ENCODE measurements around the gene MYO5B.
A peak's percentile ranks its signal among the peaks of the same experiment; 100 is the strongest.
"Not testable (repeated sequence)": the region's sequence is repeated elsewhere in the genome, so short reads cannot be mapped to it uniquely, and the experiment has no call there.

MYO5B gene

DNA sequence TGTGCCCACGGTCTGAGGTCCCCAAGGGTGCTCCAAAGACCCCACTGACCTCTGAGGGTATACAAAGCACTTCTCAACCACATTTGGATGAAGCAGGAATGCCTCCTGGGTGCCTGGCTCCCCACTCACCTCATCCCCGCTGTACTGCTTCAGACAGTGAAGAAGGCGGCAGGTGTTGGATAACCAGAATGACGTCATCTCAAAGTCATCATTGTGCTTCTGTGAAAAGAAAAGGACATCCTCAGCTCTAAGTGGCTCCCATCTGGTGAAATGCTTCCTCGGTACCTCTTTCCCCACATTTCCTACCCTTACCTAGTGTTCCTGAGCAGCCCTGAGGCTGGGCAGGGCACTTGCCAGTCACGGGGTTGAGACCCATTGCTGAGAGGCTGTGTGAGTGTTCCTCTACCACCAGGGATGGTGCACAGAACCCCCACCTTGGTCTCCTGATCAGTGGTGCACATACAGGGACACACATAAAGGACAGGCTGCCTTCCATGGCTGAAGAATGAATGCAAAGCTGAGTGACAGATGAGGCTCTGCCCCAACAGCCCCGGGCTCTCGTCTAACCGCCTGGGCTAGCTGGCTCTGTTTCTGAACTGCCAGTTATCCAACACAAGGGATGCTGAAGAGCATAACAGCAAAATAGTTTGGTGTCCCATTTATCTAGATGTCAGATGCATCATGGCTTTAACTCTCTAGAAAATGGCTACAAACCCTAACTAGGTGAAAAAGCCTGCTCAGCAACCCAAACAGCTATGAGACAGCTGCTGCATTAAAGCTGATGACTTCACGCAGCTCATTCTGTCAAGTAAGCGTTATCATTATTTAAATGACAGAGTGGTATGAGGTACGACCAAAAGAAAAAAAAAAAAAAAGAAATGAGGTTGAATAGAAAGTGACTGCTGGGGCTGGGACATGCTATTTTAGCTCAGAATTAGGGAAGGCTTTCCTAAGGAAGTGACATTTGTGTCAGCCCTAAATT, 353.4 kb downstream of the MYO5B start:
- DNase-seq (ENCODE audit: low spot score) = no peak
- no peak for FAIRE-seq

GRCh38 chr18:49839012-49839411, 355.9 kb downstream of the MYO5B start:
- DNase-seq (ENCODE audit: low spot score) (peak; percentile 75), FAIRE-seq (peak; percentile 39)

GRCh38 chr18:49838381-49838780, 356.6 kb downstream of the MYO5B start:
- DNase-seq (ENCODE audit: low spot score) = no peak
- no peak for FAIRE-seq

DNA sequence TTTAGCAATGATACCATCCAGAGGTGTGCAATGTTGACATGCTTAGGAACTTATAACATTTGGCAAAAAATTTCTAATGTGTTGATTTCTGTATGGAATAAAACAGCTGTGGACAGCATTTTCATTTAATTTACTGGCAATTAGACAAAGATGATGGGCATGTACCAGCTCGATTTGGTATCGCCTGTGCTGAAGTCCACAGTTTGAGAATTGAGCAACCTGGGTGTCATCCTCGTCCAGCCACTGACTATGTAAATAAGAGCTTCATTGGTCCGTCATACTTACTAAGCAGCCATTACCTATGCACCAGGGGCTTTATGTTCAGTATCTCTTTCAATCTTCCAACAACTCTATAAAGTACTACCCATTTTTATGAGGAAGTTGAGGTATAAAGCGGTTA, 357.1 kb downstream of the MYO5B start:
- DNase-seq (ENCODE audit: low spot score) = no peak
- no peak for FAIRE-seq

DNA sequence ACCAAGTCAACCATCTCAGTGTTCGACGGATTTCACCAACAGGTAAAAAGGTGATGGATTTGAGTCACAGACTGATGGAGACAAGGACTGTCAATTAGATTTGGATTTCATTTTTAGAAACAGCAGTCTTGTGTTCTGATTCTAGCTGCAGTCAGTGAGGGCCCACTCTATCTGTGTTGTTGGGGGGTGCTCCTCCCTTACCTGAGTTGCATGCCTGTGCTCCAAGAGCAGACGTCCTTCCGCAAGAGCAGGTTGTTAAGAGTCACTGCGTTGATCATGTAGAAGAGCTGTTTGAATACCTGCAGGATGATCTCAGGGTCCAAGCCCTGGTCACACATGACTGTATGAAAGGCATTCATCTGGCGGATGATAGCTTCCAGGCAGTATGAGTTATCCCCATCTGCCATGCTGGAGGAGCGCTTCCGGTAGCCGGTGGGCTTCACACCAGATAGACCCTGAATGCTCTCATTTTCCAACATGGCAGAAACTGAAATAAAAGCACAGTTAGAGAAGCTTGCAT, 357.6 kb downstream of the MYO5B start:
- not testable (repeated sequence) for DNase-seq (ENCODE audit: low spot score); FAIRE-seq

- FAIRE-seq (no peak), DNase-seq (ENCODE audit: low spot score) (no peak)
Measured at GRCh38 chr18:49835405-49835804, 359.5 kb downstream of the MYO5B start.

GRCh38 chr18:49834258-49834657, 360.7 kb downstream of the MYO5B start:
- no peak for FAIRE-seq
- DNase-seq (ENCODE audit: low spot score) = no peak

DNA sequence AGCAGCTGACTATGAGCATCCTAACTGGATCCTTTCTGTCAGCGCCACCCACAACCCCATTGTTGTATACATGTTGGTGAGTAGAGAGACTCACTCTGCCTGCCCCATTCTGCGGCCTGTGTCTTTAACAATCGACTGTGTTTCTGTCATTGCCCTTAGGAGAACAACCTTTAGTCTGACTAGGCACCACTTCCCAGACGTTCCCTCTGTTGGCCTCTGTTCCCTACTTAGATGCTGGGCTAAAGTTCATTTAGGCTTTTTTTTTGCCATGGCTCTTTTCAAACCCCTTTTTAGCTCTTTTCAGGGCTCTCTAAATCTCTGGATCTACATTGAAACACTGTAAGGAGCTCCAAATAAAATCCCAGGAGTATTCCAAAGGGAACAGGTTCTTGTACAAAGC, 361.1 kb downstream of the MYO5B start:
- FAIRE-seq (no peak), DNase-seq (ENCODE audit: low spot score) (no peak)

DNA sequence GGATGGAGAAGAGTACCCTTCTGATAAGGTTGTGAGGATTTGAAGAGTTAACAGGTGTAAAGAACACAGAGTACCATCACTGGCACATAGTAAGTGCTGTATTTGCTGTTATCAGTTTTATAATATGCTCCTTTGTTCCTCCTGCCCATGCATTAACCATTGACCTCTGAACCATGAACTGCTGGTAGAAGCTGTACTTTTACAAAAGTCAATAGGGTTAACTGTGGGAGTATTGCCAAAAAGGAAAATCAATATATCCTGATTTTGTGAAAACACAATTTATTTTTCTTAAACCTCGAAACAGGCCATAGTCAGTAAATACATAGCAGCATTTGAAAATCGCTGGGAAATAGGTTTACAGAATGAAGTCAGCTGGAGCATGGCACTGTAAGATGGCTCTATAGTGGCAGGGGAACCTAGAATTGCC, 362.7 kb downstream of the MYO5B start:
- DNase-seq (ENCODE audit: low spot score) (no peak), FAIRE-seq (no peak)

- FAIRE-seq (no peak), DNase-seq (ENCODE audit: low spot score) (no peak)
Measured at GRCh38 chr18:49827996-49828395, 367.0 kb downstream of the MYO5B start.

DNA sequence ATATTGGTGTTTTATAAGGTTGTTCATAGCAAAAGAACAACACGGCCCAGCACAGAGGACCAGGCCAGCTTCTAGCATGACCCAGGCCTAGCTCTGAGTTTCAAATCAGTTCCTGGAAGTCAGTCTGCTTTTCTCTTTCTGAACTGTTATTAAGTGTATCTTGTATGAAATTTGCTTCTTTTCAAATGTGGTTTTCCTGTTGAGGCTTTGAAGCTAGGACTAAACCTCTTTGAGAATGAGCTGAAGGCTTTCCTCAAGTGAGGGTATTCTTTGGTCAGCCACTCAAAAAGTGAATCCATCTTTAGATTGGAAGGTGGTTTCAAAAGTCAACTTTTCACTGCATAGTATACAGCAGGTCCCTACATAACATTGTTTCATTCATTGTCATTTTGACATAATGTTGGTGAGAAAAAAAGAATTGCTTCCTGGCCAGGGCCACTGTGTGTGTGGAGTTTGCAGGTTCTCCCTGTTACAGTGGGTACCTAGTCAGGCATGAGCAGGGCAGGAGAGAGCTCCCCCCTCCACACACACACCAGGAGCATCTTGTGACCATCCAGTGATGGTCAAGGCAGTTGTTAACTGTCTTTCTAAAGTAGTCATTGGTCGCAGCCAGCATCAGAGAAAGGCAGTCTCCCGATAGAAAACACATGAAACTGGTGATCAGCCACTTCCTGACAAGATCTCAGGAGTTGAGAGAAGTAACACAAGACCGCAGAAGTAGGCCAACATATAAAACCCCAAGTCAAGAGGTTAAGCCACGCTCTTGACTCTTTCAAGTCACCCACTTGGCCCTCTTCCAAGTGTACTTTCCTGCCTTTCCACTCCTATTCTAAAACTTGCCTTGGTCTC, 374.9 kb downstream of the MYO5B start:
- DNase-seq (ENCODE audit: low spot score) (no peak), FAIRE-seq (no peak)

DNA sequence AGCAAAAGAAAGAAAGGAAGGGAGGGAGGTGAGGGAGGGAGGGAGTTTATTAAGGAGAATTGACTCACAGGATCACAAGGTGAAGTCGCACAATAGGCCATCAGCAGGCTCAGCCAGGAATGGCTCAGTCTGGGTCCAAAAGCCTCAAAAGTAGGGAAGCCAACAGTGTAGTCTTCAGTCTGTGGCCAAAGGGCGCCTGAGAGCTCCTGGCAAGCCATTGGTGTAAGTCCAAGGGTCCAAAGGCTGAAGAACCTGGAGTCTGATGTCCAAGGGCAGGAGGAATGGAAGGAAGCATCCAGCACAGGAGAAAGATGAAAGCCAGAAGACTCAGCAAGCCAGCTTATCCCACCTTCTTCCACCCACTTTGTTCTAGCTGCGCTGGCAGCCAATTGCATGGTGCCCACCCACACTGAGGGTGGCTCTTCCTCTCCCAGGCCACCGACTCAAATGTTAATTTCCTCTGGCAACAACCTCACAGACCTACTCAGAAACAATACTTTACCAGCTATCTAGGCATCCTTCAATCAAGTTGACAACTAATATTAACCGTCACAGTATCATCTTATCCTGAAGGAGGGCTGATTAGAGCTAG, 375.8 kb downstream of the MYO5B start:
- no peak for DNase-seq (ENCODE audit: low spot score)
- no peak for FAIRE-seq

DNA sequence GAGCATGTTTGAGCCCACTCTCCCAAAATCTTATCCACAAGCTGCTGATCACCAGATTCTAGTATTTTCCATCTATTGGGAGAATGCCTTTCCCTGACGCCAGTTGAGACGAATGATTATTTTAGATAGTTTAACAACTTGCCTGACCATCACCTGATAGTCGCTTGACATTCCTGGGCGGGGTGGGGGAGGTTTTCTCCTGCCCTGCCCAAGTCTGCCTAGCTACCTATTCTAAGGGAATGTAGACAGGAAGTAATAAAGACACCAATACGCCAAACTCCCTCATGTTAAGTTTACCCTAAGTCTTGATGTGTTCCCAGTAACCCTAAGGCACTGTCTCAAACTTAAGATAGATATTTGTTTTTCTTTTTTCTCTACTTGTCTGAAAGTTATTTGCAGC, 377.0 kb downstream of the MYO5B start:
- no peak for DNase-seq (ENCODE audit: low spot score)
- FAIRE-seq = no peak

GRCh38 chr18:49815927-49816326, 379.0 kb downstream of the MYO5B start:
- FAIRE-seq (no peak), DNase-seq (ENCODE audit: low spot score) (no peak)

- DNase-seq (ENCODE audit: low spot score) (no peak), FAIRE-seq (no peak)
Measured at GRCh38 chr18:49814147-49814499, 380.8 kb downstream of the MYO5B start.

DNA sequence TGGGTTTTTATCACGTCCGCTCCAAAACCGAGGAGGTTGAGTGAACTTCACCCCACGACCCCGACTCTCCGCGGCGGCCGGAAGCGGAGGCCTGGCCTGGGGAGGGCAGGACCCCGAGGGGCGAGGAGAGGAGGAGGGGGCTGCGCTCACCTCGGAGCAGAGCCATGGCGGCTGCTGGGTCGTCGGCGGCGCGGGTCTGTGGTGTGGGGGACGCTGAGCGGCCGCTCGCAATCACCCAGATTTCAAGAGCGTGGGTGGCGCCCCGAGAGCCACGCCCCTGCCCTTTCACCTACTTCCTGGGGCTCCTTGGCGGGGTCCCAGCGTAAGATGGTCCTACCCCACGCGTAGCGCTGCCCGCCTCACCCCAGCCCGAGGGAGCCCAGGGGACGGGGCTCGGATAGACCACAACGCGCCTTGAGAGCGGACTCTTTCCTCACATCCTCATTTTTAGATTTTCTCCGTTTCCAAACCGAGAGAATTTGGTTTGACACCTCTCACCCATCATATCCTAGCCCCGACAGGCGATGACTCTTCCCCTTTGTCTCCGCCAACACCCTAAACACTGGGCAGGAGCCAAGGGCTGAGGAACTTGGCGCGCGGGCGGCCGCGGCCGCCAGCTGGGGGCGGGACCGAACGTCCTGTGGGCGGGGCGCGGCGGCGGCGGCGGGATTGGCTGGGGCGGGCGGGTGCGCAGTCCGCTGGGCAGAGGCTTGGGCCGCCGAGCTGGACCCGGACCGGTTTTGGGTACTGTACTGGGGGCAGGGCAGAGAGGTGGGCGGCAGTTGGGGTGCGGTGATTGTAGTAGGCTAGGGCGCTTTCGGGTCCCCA, 381.4 kb downstream of the MYO5B start, which contains the start of gene ACAA2:
Gene ACAA2 (minus strand): TSS at position 215 of the 828 bp plus-strand sequence. CDS start 49 bp downstream, at position 166.
- FAIRE-seq (no peak), DNase-seq (ENCODE audit: low spot score) (peak; percentile 55)

DNA sequence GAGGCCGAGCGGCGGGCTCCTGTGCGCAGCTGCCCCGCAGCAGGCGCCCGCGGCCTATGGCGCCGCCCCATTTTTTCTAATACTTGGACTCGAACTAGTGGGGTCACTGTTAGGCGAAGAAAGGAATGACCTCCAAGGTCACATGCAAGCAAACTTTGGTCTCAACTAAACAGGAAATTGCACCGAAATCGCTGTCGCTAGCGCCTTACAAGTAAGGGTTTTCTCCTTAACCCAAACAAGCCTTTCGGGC, 382.0 kb downstream of the MYO5B start:
- DNase-seq (ENCODE audit: low spot score) (no peak), FAIRE-seq (no peak)

- no peak for FAIRE-seq
- no peak for DNase-seq (ENCODE audit: low spot score)
Measured at GRCh38 chr18:49812286-49813068, 382.5 kb downstream of the MYO5B start.

- no peak for DNase-seq (ENCODE audit: low spot score)
- no peak for FAIRE-seq
Measured at GRCh38 chr18:49811151-49811938, 383.6 kb downstream of the MYO5B start.
